DMS153 treated with DMSO at 0.1 percent for 48 hours (cell line): Measurements from ENCODE around the gene PHLDB1.

ENCODE experiments used
- DNase-seq: peaks from one replicate; lab custom pipeline; 2025; ENCODE audit not compliant: unreplicated experiment; lab: John Stamatoyannopoulos, UW

The PHLDB1 gene

DNA sequence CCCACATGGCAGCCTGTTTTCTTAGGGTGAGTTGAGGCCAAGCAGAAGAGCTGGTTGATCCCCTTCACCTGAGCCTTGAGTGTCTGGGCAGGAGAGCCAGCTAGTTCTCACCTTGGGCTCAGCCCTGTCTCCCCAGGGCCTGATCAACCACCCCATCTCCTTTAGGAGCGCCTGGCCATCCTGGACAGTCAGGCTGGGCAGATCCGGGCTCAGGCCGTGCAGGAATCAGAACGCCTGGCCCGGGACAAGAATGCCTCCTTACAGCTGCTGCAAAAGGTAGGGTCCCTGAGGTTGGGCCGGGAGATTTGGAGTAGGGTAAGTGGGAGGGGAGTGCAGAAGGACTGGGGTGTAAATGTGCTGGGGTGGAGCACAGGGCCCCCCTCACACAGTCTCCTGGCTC lies 31.3 kb downstream of the PHLDB1 start:
- DNase-seq, result no peak

DNA sequence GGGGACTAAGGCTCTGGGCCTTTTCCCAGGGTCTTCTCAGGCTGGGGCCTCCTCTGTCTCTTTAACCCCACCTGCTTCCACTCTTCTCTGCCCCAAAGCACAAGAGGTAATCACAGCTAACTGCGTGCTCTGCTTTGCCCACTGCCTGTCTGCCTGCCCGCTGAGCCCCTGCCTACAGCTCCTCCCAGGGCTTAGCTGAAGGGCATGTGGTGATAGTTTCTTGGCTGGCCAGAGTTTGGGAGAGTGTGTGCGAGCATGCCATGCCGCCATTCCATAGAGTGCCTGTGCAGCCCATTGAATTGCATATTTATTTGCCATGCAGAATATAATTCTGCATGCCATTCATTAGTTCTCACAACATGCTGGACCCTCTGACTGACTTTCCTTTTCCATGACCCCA lies 32.5 kb downstream of the PHLDB1 start:
- no peak for DNase-seq

- DNase-seq, result peak; percentile 31
Observed at GRCh38 chr11:118640332-118641154, 33.1 kb downstream of the PHLDB1 start.

DNA sequence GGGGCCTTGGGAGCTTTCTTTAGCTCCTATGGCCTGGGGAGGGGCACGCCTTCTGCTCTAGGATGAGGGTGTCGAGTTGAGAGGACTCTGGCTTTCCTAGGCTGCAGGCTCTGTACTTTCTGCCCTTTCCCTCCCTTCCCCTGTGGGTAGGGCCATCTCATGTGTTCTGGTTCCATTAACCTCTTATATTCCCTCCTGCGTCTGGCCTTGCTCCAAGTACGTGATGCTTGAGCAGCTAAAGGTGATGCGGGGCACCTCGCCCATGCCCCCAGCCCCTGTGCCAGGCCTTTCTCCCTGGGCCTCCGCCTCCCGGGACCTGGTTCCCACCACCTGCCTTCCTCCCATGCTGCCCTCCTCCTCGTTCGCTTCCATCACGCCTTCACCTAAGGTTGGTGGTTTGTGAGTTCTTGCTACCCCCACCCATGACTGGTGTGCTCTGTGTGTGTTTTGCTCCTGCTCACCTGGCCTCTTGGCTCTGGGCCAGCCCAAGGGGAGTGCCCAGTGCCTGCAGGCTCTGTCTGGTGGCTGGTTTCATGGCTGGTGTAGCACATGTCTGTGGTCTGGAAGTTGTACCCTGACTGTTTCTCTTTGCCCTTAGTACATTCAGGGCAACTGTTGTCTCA lies 34.1 kb downstream of the PHLDB1 start:
- DNase-seq, result peak; percentile 75

GRCh38 chr11:118643142-118643994 lies 36.0 kb downstream of the PHLDB1 start:
- no peak for DNase-seq

GRCh38 chr11:118643995-118644345 lies 36.6 kb downstream of the PHLDB1 start:
- DNase-seq, result no peak

- DNase-seq, result no peak
Observed at GRCh38 chr11:118644496-118644895, 37.1 kb downstream of the PHLDB1 start.

- DNase-seq, result no peak
Observed at GRCh38 chr11:118645066-118645715, 37.8 kb downstream of the PHLDB1 start.

DNA sequence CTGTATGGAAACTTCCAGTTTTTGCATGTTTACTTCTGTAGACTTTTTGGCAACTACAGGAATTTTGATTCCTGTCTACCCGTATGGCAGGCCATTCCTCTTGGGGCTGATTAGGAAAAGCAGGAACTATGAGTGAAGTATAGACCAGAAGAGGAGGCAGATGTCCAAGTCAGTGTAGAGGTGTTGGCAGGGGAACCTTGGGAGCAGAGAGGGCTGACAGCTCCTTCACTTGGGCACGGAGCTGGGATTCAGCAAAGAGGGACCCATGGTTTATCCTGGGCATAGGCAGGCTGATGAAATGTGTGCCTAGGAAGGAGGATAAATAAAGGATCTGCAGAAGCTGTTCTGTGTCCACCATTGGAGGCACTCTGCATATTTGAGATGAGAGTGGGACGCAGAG lies 39.0 kb downstream of the PHLDB1 start:
- no peak for DNase-seq

- DNase-seq, result no peak
Observed at GRCh38 chr11:118648291-118648690, 40.9 kb downstream of the PHLDB1 start.

- DNase-seq, result no peak
Observed at GRCh38 chr11:118649941-118650340, 42.5 kb downstream of the PHLDB1 start.

- DNase-seq, result no peak
Observed at GRCh38 chr11:118650366-118650765, 43.0 kb downstream of the PHLDB1 start.

DNA sequence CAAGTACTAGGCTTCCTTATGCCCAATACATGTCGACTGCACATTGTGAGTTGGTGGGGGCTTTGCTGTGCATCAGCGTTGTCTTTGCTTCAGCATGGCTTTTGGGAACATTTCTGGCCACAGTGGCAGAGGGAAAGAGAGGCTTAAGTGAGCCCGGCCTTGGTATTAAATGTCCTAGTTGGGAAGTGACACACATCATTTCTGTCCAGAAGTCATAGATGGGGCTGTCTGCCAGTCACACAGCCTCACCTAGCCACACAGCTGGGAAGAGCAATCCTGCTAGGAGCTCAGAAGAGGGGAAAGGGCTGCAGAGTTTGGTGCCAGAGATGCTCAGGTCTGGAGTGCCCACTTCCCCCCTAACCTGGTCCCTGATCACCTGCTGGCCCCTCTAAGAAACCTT lies 44.4 kb downstream of the PHLDB1 start:
- no peak for DNase-seq

DNA sequence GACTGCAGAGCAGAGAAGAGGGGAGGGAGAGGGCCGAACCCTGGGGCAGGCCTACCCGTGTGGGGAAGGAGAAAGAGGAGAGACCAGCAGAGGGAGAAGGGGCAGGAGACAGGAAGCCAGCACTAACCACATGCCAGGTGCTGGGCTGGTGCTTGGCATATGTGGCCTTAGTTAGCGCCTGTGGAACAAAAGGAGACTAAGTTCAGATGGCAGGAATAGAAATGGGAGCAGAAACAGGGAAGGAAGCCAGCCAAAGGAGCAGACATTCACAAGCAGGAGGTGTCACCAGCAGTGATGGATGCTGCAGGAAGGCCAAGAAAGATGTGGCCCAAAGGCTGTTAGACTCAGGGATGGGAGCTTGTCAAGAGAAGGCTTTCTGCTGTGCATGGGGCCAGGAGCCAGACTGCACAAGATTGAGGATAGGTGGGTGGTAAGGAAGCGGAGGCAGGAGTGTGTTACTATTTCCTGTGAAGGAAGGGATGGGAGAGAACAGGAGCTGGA lies 45.3 kb downstream of the PHLDB1 start:
- no peak for DNase-seq

- DNase-seq, result no peak
Observed at GRCh38 chr11:118653684-118654390, 46.4 kb downstream of the PHLDB1 start.

GRCh38 chr11:118655486-118656190 lies 48.2 kb downstream of the PHLDB1 start:
- DNase-seq, result no peak

DNA sequence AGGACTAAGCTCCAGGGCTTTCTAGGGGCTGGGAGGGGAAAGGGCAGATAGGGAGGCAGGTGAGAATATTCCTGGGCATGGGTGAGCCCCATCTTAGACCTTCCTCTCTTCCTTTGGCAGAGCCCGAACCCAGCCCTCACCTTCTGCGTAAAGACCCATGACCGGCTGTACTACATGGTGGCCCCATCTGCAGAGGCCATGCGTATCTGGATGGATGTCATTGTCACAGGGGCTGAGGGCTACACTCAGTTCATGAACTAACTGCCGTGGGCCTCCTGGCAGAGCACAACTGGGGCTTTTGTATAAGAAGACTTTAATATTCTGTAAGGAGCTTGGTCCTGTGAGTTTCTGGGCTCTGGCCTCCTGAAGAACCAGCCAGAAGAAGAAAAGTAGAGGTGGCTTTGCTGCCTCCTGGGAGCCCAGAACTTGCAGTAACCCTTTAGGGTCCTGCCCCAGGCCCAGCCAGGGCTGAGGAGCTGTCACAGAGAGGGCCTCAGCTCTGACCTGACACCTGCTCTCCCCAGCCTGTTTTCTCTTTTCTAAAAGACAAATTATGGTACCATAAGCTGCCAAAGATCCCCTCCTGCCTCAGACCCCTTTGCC lies 49.2 kb downstream of the PHLDB1 start:
- no peak for DNase-seq

DNA sequence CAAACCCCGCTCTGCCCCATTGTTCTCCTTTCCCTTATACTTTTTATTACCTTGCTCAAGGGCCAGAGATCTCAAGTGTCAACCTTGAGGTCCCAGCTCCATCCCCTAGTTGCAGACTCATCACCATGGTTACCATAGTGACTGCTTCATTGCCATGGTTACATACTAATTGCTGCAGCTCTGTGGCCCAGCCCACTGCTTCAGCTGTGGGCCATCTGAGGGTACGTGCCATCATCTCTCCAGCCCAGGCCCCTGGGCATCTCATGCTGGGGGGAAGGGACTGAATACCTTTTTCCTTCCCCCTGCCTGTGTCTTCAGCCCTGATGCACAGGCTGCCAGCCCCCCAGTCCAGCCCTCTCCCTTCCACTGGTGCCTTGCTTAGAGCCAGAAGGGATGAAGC lies 49.8 kb downstream of the PHLDB1 start:
- no peak for DNase-seq

- DNase-seq, result no peak
Observed at GRCh38 chr11:118657709-118658428, 50.5 kb downstream of the PHLDB1 start.
